ENCODE data around the gene TMEM154.

GRCh38 chr4:152660526-152660925 is 19.3 kb downstream of the TMEM154 start:
- TF ChIP-seq EZH2phosphoT487 (IDR thresholded peaks at IDR 0.05; ENCODE audit: borderline replicate concordance): no peak
- no peak for TF ChIP-seq CTCF (conservative IDR thresholded peaks at IDR 0.05; ENCODE audit: low read length)
